Prostate gland (tissue), 2 donors: ENCODE results near the gene TMEM131L. TPM values are rescaled to one million over a fixed set of nuclear protein-coding genes. Genes with fewer than 3 reads are reported as not detected.

Experiments
- DNase-seq: peaks from one replicate; pipeline ENCODE4 v3.0.0-alpha.2; 2019; ENCODE audit warnings: low spot score
- H3K27ac ChIP-seq, 2 donors: fragments of 200-600 bp; sonication (generic); 2 replicates each; pipeline ENCODE4 v1.5.1; 2017 to 2019
- H3K27me3 ChIP-seq: fragments of 200-600 bp; sonication (generic); replicated peaks from 2 replicates; pipeline ENCODE4 v1.5.1; 2019; ENCODE audit not compliant: insufficient read depth
- H3K36me3 ChIP-seq, 2 donors: fragments of 200-600 bp; sonication (generic); 1 replicate in 1 of 2; 2 replicates in 1 of 2; pipeline versions ENCODE4 v1.5.1 to v1.8.1; 2017 to 2019
- H3K4me1 ChIP-seq: fragments of 200-600 bp; sonication (generic); replicated peaks from 2 replicates; pipeline ENCODE4 v1.5.1; 2019
- H3K4me3 ChIP-seq, 2 donors: fragments of 200-600 bp; sonication (generic); 2 replicates each; pipeline ENCODE4 v1.5.1; 2017 to 2019
- H3K9me3 ChIP-seq: fragments of 200-600 bp; sonication (generic); 2 replicates; pipeline ENCODE4 v1.5.1; 2017
- CTCF ChIP-seq, 4 experiments: fragments of 200-600 bp in 2 of 4; fragments of 450-650 bp in 2 of 4; sonication (generic) in 2 of 4; IDR thresholded peaks; 1 replicate in 3 of 4; 2 replicates in 1 of 4; pipeline ENCODE4 v1.5.1; 2016 to 2019; ENCODE audit warnings: antibody characterized with exemption in 4 of 4, mild to moderate bottlenecking in 2 of 4, moderate library complexity in 2 of 4
- POLR2A ChIP-seq: fragments of 450-650 bp; IDR thresholded peaks from one replicate; pipeline ENCODE4 v1.6.1; 2016; ENCODE audit warnings: antibody characterized with exemption, mild to moderate bottlenecking
- POLR2AphosphoS5 ChIP-seq: sonication (generic); formaldehyde crosslinking; IDR thresholded peaks from one replicate; pipeline ENCODE4 v1.6.1; 2017; ENCODE audit warnings: antibody characterized with exemption
- WGBS: methylation state at CpG from one replicate; pipeline ENCODE4 v1.1.5; 2018; 5-methylcytosine and 5-hydroxymethylcytosine counted together
- intact Hi-C: fragments of 100-400 bp; cut with DNase I; formaldehyde crosslinking; loops from one replicate; pipeline ENCODE4 v1.14.2; 2022
- total RNA-seq, 2 donors: library from RNA; depleted of rRNA; stranded (reverse); fragments of >200 nt; gene quantifications; one replicate each; pipeline ENCODE4 v1.1.0, GENCODE V29; 2016

The TMEM131L gene
- total RNA-seq, 2 donors from 2014 or later, result 9.3 to 12.5 TPM

GRCh38 chr4:153465140-153465539 is 1.0 kb upstream of the TMEM131L start:
- H3K4me3 ChIP-seq, result no peak overlapping the region
- no peaks in the 10 kb centered on the region for H3K9me3 ChIP-seq
- DNase-seq, result no peak
- H3K27me3 ChIP-seq, result no peaks in the 10 kb centered on the region
- no peaks in the 10 kb centered on the region for H3K36me3 ChIP-seq
- TF ChIP-seq POLR2AphosphoS5, result no peak
- TF ChIP-seq POLR2A, result no peak
- TF ChIP-seq CTCF (IDR thresholded peaks at IDR 0.05), result no peak
- WGBS, result 36% methylated on average over 4 of the region's 4 CpGs
- peak overlapping the region; percentile 50 to 64 for H3K27ac ChIP-seq
- intact Hi-C loops, result loop anchor here (5.0 to 10.0 kb wide), 2 partner anchors 118 to 240 kb away; no protein-coding TSS in a partner anchor
- no peaks in the 10 kb centered on the region for H3K4me1 ChIP-seq

- H3K27ac ChIP-seq, result peak overlapping the region; percentile 50 to 64
- WGBS, result under 1% methylated on average over 26 of the region's 31 CpGs
- no peaks in the 10 kb centered on the region for H3K36me3 ChIP-seq
- intact Hi-C loops, result loop anchor here (2.0 to 10.0 kb wide), 3 partner anchors 109 to 241 kb away; no protein-coding TSS in a partner anchor
- peak; percentile 21 for DNase-seq
- H3K4me3 ChIP-seq, result peak overlapping the region; percentile 64 to 81
- no peaks in the 10 kb centered on the region for H3K9me3 ChIP-seq
- no peaks in the 10 kb centered on the region for H3K27me3 ChIP-seq
- no peaks in the 10 kb centered on the region for H3K4me1 ChIP-seq
- TF ChIP-seq CTCF (IDR thresholded peaks at IDR 0.05) (peak in 2 of 4 experiments; percentile 16 to 23), POLR2AphosphoS5 (no peak)
These were observed 512 bp upstream of the TMEM131L start for GRCh38 chr4:153465615-153466080.

- Histone ChIP-seq H3K9me3 (no peaks in the 10 kb centered on the region), H3K4me1 (no peaks in the 10 kb centered on the region), H3K4me3 (peak overlapping the region; percentile 64 to 81), H3K27me3 (no peaks in the 10 kb centered on the region), H3K27ac (peak overlapping the region; percentile 58 to 69), H3K36me3 (no peaks in the 10 kb centered on the region)
- TF ChIP-seq POLR2A (no peak), CTCF (IDR thresholded peaks at IDR 0.05) (no peak), POLR2AphosphoS5 (peak; percentile 30)
- WGBS, result under 1% methylated on average over 41 of the region's 43 CpGs
- DNase-seq, result peak; percentile 51
- intact Hi-C loops, result loop anchor here (2.0 to 10.0 kb wide), 3 partner anchors 108 to 242 kb away; no protein-coding TSS in a partner anchor
These were observed 1.1 kb downstream of the TMEM131L start for GRCh38 chr4:153466949-153467896.

- H3K27me3 ChIP-seq, result no peaks in the 10 kb centered on the region
- no peaks in the 10 kb centered on the region for H3K9me3 ChIP-seq
- TF ChIP-seq CTCF (IDR thresholded peaks at IDR 0.05), result no peak
- TF ChIP-seq POLR2A, result no peak
- TF ChIP-seq POLR2AphosphoS5, result no peak
- no peak overlapping the region for H3K4me3 ChIP-seq
- DNase-seq, result no peak
- WGBS, result 19% methylated on average over 4 of the region's 4 CpGs
- no peak overlapping the region for H3K27ac ChIP-seq
- H3K4me1 ChIP-seq, result no peaks in the 10 kb centered on the region
- H3K36me3 ChIP-seq, result no peaks in the 10 kb centered on the region
- intact Hi-C loops, result loop anchor here (2.0 to 10.0 kb wide), 3 partner anchors 107 to 243 kb away; no protein-coding TSS in a partner anchor
These were observed 1.7 kb downstream of the TMEM131L start for GRCh38 chr4:153467897-153468262.
